ENCODE results near the gene PCSK5. TPM values are rescaled to one million over a fixed set of nuclear protein-coding genes. Genes with fewer than 3 reads are reported as not detected.

Gene PCSK5
- total RNA-seq, 1 donor from 2014 or later, result 30.7 TPM

GRCh38 chr9:75933982-75934381 is 43.5 kb downstream of the PCSK5 start:
- no peak overlapping the region for H3K4me3 Mint-ChIP-seq
- H3K36me3 Mint-ChIP-seq, result peaks cover 41% of the 10 kb centered on the region
- peaks cover 5% of the 10 kb centered on the region for H3K9me3 Mint-ChIP-seq
- no peak overlapping the region for H3K27ac Mint-ChIP-seq
- no peaks in the 10 kb centered on the region for H3K27me3 Mint-ChIP-seq
- H3K4me1 Mint-ChIP-seq (ENCODE audit: unreplicated experiment), result peaks cover 17% of the 10 kb centered on the region
- DNase-seq (ENCODE audit: extremely low spot score, unreplicated experiment), result no peak
- TF ChIP-seq CTCF (conservative IDR thresholded peaks at IDR 0.05), result no peak

DNA sequence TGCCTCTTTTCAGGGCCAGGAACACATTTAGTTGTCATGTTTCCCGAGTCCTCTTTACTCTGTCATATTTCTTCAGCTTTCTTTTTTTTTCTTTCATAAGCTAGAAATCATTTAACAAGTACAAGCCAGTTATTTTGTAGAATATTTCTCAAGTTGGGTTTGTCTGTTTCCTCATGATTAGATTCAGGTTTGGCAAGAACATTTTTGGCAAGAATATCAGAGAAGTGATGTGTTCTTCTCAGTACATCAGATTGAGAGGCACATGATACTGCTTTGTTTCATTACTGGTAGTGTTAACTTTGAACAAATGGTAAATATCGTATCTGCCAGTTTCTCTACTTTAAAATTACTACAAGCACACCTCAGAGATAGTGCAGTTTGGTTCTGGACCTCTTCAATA is 45.1 kb downstream of the PCSK5 start:
- no peak overlapping the region for H3K4me3 Mint-ChIP-seq
- H3K4me1 Mint-ChIP-seq (ENCODE audit: unreplicated experiment), result peaks cover 10% of the 10 kb centered on the region
- no peak for DNase-seq (ENCODE audit: extremely low spot score, unreplicated experiment)
- H3K9me3 Mint-ChIP-seq, result peaks cover 5% of the 10 kb centered on the region
- no peak overlapping the region for H3K27ac Mint-ChIP-seq
- peaks cover 40% of the 10 kb centered on the region for H3K36me3 Mint-ChIP-seq
- TF ChIP-seq CTCF (conservative IDR thresholded peaks at IDR 0.05), result no peak
- H3K27me3 Mint-ChIP-seq, result no peaks in the 10 kb centered on the region

GRCh38 chr9:75937521-75938258 is 47.2 kb downstream of the PCSK5 start:
- Mint-ChIP-seq H3K4me1 (ENCODE audit: unreplicated experiment) (no peaks in the 10 kb centered on the region), H3K36me3 (peaks cover 43% of the 10 kb centered on the region), H3K4me3 (no peak overlapping the region), H3K27ac (no peak overlapping the region), H3K9me3 (peaks cover 3% of the 10 kb centered on the region), H3K27me3 (no peaks in the 10 kb centered on the region)
- TF ChIP-seq CTCF (conservative IDR thresholded peaks at IDR 0.05), result no peak
- no peak for DNase-seq (ENCODE audit: extremely low spot score, unreplicated experiment)

- peaks cover 34% of the 10 kb centered on the region for H3K36me3 Mint-ChIP-seq
- H3K27ac Mint-ChIP-seq, result no peak overlapping the region
- no peak for DNase-seq (ENCODE audit: extremely low spot score, unreplicated experiment)
- no peak overlapping the region for H3K4me3 Mint-ChIP-seq
- no peak for TF ChIP-seq CTCF (conservative IDR thresholded peaks at IDR 0.05)
- H3K4me1 Mint-ChIP-seq (ENCODE audit: unreplicated experiment), result no peaks in the 10 kb centered on the region
- no peaks in the 10 kb centered on the region for H3K27me3 Mint-ChIP-seq
- no peaks in the 10 kb centered on the region for H3K9me3 Mint-ChIP-seq
Observed at GRCh38 chr9:75938946-75939345, 48.5 kb downstream of the PCSK5 start.

DNA sequence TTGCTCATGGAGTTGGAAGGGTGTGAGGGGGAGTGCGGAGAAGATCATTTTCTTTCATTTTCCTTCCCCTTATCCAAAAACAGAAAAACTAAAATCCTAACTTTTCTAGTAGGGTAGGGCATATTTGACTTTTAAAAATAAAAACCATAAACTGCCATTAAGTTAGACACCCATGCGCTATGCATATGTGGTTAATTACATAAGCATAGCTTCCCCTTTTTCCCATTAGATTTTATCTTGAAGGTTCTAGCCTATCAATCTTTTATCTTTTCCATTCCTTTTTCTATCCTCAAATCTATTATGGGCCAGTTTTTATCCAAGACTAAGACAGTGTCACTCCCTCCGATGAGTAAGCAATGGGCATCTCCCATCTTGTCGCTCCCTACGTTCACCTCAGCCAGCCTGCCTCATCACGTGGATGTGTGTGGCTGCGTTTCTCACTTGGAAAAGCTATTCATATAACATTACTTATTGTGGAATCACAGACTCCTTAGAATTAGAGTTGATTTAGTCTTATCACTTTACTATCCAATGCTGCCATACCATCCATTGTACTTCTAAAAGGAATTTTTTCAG is 49.2 kb downstream of the PCSK5 start:
- Mint-ChIP-seq H3K9me3 (no peaks in the 10 kb centered on the region), H3K4me1 (ENCODE audit: unreplicated experiment) (no peaks in the 10 kb centered on the region), H3K4me3 (no peak overlapping the region), H3K27me3 (no peaks in the 10 kb centered on the region), H3K36me3 (peaks cover 30% of the 10 kb centered on the region), H3K27ac (no peak overlapping the region)
- no peak for TF ChIP-seq CTCF (conservative IDR thresholded peaks at IDR 0.05)
- no peak for DNase-seq (ENCODE audit: extremely low spot score, unreplicated experiment)
